ENCODE results near the gene ATRX.
A peak's percentile ranks its signal among the peaks of the same experiment; 100 is the strongest.
"Not testable (repeated sequence)": the region's sequence is repeated elsewhere in the genome, so short reads cannot be mapped to it uniquely, and the experiment has no call there.

The ATRX gene

GRCh38 chrX:77731821-77732419 lies 54.1 kb downstream of the ATRX start:
- no peak for DNase-seq (ENCODE audit: low read depth in 2 of 2)

- not testable (repeated sequence) for DNase-seq (ENCODE audit: low read depth in 2 of 2)
Observed at GRCh38 chrX:77726095-77726494, 59.9 kb downstream of the ATRX start.

GRCh38 chrX:77723681-77724080 lies 62.3 kb downstream of the ATRX start:
- DNase-seq (ENCODE audit: low read depth in 2 of 2): no peak

GRCh38 chrX:77719388-77719787 lies 66.6 kb downstream of the ATRX start:
- no peak for DNase-seq (ENCODE audit: low read depth in 2 of 2)

GRCh38 chrX:77704881-77705280 lies 81.1 kb downstream of the ATRX start:
- no peak for DNase-seq (ENCODE audit: low read depth in 2 of 2)

- no peak for DNase-seq (ENCODE audit: low read depth in 2 of 2)
Observed at GRCh38 chrX:77698242-77698641, 87.8 kb downstream of the ATRX start.

- no peak for DNase-seq (ENCODE audit: low read depth in 2 of 2)
Observed at GRCh38 chrX:77694491-77694890, 91.5 kb downstream of the ATRX start.

- no peak for DNase-seq (ENCODE audit: low read depth in 2 of 2)
Observed at GRCh38 chrX:77693594-77693993, 92.4 kb downstream of the ATRX start.

GRCh38 chrX:77691916-77692315 lies 94.1 kb downstream of the ATRX start:
- no peak for DNase-seq (ENCODE audit: low read depth in 2 of 2)

- no peak for DNase-seq (ENCODE audit: low read depth in 2 of 2)
Observed at GRCh38 chrX:77689376-77689775, 96.6 kb downstream of the ATRX start.

GRCh38 chrX:77685683-77686082 lies 100.3 kb downstream of the ATRX start:
- DNase-seq (ENCODE audit: low read depth in 2 of 2): not testable (repeated sequence)

- no peak for DNase-seq (ENCODE audit: low read depth in 2 of 2)
Observed at GRCh38 chrX:77679144-77679543, 106.9 kb downstream of the ATRX start.

GRCh38 chrX:77675986-77676385 lies 110.0 kb downstream of the ATRX start:
- no peak for DNase-seq (ENCODE audit: low read depth in 2 of 2)

GRCh38 chrX:77668391-77669237 lies 117.4 kb downstream of the ATRX start:
- DNase-seq (ENCODE audit: low read depth in 2 of 2): no peak

GRCh38 chrX:77658886-77659285 lies 127.1 kb downstream of the ATRX start:
- no peak for DNase-seq (ENCODE audit: low read depth in 2 of 2)

- DNase-seq (ENCODE audit: low read depth in 2 of 2): no peak
Observed at GRCh38 chrX:77652095-77652494, 133.9 kb downstream of the ATRX start.

GRCh38 chrX:77640702-77641101 lies 145.3 kb downstream of the ATRX start:
- DNase-seq (ENCODE audit: low read depth in 2 of 2): peak in 1 of 2 experiments; percentile 0

- no peak for DNase-seq (ENCODE audit: low read depth in 2 of 2)
Observed at GRCh38 chrX:77639820-77640219, 146.2 kb downstream of the ATRX start.

GRCh38 chrX:77638397-77638796 lies 147.6 kb downstream of the ATRX start:
- DNase-seq (ENCODE audit: low read depth in 2 of 2): no peak

- DNase-seq (ENCODE audit: low read depth in 2 of 2): no peak
Observed at GRCh38 chrX:77635373-77635772, 150.6 kb downstream of the ATRX start.

GRCh38 chrX:77628294-77629025 lies 157.6 kb downstream of the ATRX start:
- DNase-seq (ENCODE audit: low read depth in 2 of 2): no peak

GRCh38 chrX:77622672-77623071 lies 163.3 kb downstream of the ATRX start:
- DNase-seq (ENCODE audit: low read depth in 2 of 2): no peak

- DNase-seq (ENCODE audit: low read depth in 2 of 2): no peak
Observed at GRCh38 chrX:77622233-77622632, 163.8 kb downstream of the ATRX start.

Data from stimulated activated CD4-positive, alpha-beta T cell treated with anti-CD3 and anti-CD28 coated beads, Interleukin-12 subunit alpha, Interleukin-12 subunit beta, amount 100 ng/mL, for 24 hours (primary cell).